A549 treated with Mapracorat at 1 μM for 4 hours (cell line): ENCODE data around the gene ZAP70. TPM values are rescaled to one million over a fixed set of nuclear protein-coding genes. Genes with fewer than 3 reads are reported as not detected.

Experiments used
- total RNA-seq: library from RNA; stranded (reverse); fragments of 200-300 nt; extraction: Qiagen RNA extraction; gene quantifications from 5 replicates; pipeline ENCODE4 v1.2.3, GENCODE V29; 2022

Gene ZAP70
- 0.27 TPM in 1 of 5 replicates, not detected in the others for total RNA-seq

GRCh38 chr2:97713296-97714083, at the start of gene ZAP70:
ZAP70 (plus strand) TSS chr2:97713576; CDS start chr2:97724037, 10,461 bp downstream.

GRCh38 chr2:97663962-97664635, 49.3 kb upstream of the ZAP70 start, which contains the start of gene ACTR1B:
ACTR1B (minus strand) TSS chr2:97664044; CDS start chr2:97663890, 154 bp downstream.

GRCh38 chr2:97669448-97669847, 43.9 kb upstream of the ZAP70 start, which contains the start of gene C2orf92:
C2orf92 (plus strand) TSS chr2:97669713; CDS start chr2:97669789, 76 bp downstream.

Other genes with a start within 250 kb of the ZAP70 start
- gene ANKRD36B, start 123.7 kb upstream of the ZAP70 start, total RNA-seq, result 3.7 to 7.7 TPM (median 4.5 TPM) in 5 replicates
- gene COX5B, start 67.5 kb upstream of the ZAP70 start, total RNA-seq, result 265 to 327 TPM (median 315 TPM) in 5 replicates
- gene ACTR1B, start 49.5 kb upstream of the ZAP70 start, total RNA-seq, result 33.6 to 45.3 TPM (median 43.7 TPM) in 5 replicates
- gene C2orf92, start 43.9 kb upstream of the ZAP70 start, total RNA-seq, result 0.55 to 1.2 TPM (median 0.66 TPM) in 5 replicates